HepG2 (cell line): ENCODE results near the gene PRRT1. TPM values are rescaled to one million over a fixed set of nuclear protein-coding genes. Genes with fewer than 3 reads are reported as not detected.

Experiments
- SOX13 ChIP-seq, 3 experiments: fragments of 450-650 bp in 1 of 3; sonication (generic) in 1 of 3; formaldehyde crosslinking in 1 of 3; IDR thresholded peaks in 2 of 3; conservative IDR thresholded peaks in 1 of 3; 2 replicates each; pipeline versions ENCODE4 v1.5.0 to v1.6.1; 2016 to 2020; ENCODE audit warnings: antibody characterized with exemption in 1 of 3, mild to moderate bottlenecking in 1 of 3, missing compliant biosample characterization in 1 of 3, missing genetic modification reagents in 1 of 3, moderate library complexity in 1 of 3
- TBX2 ChIP-seq: sonication (generic); formaldehyde crosslinking; IDR thresholded peaks from 2 replicates; pipeline ENCODE4 v1.5.0; 2020; ENCODE audit warnings: missing genetic modification reagents, mild to moderate bottlenecking, borderline replicate concordance
- ZNF207 ChIP-seq: fragments of 450-650 bp; IDR thresholded peaks from 2 replicates; pipeline ENCODE4 v1.6.1; 2016; ENCODE audit warnings: antibody characterized with exemption, borderline replicate concordance
- polyA plus RNA-seq, 8 experiments: library from polyadenylated mRNA; depleted of rRNA in 3 of 8; stranded (reverse) in 7 of 8; unstranded in 1 of 8; fragments of >200 nt; fragmentation: Illumina TruSeq in 4 of 8; extraction: Trizol in 4 of 8; gene quantifications; 2 replicates each; pipeline versions ENCODE4 v1.2.1 to v1.2.3, GENCODE V29; 2011 to 2016; ENCODE audit warnings: low read depth in 4 of 8, missing spikeins in 1 of 8, mixed read lengths in 1 of 8; ENCODE audit not compliant: insufficient read depth in 1 of 8
- total RNA-seq, 5 experiments: library from RNA; depleted of rRNA; stranded (reverse); fragments of >200 nt; fragmentation: Illumina TruSeq; extraction: Trizol; gene quantifications; 2 replicates each; pipeline ENCODE4 v1.2.3, GENCODE V29; 2016; ENCODE audit warnings: low read depth in 1 of 5
- TF ChIP-seq, protein P1 (sequence below): sonication (generic); formaldehyde crosslinking; IDR thresholded peaks from 2 replicates; pipeline ENCODE4 v1.5.0; 2020; ENCODE audit warnings: mild to moderate bottlenecking, missing genetic modification reagents, borderline replicate concordance

The PRRT1 gene
- total and polyA plus RNA-seq, 2 of the 13 experiments (the other 11 are each of a cell fraction or from before 2014, with no cell fraction given) = 0.64 to 1.4 TPM

DNA sequence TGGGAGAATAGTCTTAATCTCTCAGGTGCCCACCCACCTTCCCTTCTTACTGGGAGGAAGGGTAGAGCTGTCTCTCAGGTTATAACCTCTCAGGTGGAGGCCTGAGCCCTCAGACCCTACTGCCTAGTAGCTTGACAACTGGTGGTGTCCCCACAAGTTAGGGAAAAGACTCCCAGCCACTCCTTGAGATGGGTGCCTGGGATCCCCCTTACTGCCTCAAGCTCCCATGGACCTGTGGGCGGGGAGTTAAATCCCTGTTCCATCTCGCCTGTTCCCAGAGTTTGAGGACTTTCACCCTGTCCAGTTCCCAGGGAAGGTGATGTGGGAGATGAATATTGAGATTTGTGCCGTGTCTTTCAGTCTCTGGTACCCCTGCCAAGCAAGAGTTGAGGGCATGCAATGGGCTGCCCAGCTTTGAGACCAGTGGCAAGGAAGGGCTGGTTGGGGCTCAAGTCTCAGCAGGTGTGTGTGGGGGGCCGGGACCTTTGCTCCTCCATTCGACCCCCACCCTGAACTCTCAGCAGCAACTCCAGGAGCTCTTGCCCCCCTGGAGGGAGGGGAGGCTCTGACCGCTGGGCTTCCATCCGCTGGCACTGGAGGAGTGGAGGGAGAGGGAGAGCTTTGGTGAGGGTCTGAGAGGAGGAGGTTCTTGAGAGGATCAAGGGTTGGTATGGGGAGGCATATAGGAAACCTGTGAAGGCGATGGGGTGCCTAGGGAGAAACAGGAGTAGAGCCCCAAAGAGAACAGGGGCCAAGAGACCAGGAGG, 39.4 kb upstream of the PRRT1 start (continued):
- TF ChIP-seq SOX13 (IDR thresholded peaks at IDR 0.05) = no peak
- TF ChIP-seq SOX13 (CRISPR knock-in tag; conservative IDR thresholded peaks at IDR 0.05 in 1 of 2, IDR thresholded peaks at IDR 0.05 in 1 of 2) = no peak
- TF ChIP-seq ZNF207 = no peak
- TF ChIP-seq, protein P1, sequence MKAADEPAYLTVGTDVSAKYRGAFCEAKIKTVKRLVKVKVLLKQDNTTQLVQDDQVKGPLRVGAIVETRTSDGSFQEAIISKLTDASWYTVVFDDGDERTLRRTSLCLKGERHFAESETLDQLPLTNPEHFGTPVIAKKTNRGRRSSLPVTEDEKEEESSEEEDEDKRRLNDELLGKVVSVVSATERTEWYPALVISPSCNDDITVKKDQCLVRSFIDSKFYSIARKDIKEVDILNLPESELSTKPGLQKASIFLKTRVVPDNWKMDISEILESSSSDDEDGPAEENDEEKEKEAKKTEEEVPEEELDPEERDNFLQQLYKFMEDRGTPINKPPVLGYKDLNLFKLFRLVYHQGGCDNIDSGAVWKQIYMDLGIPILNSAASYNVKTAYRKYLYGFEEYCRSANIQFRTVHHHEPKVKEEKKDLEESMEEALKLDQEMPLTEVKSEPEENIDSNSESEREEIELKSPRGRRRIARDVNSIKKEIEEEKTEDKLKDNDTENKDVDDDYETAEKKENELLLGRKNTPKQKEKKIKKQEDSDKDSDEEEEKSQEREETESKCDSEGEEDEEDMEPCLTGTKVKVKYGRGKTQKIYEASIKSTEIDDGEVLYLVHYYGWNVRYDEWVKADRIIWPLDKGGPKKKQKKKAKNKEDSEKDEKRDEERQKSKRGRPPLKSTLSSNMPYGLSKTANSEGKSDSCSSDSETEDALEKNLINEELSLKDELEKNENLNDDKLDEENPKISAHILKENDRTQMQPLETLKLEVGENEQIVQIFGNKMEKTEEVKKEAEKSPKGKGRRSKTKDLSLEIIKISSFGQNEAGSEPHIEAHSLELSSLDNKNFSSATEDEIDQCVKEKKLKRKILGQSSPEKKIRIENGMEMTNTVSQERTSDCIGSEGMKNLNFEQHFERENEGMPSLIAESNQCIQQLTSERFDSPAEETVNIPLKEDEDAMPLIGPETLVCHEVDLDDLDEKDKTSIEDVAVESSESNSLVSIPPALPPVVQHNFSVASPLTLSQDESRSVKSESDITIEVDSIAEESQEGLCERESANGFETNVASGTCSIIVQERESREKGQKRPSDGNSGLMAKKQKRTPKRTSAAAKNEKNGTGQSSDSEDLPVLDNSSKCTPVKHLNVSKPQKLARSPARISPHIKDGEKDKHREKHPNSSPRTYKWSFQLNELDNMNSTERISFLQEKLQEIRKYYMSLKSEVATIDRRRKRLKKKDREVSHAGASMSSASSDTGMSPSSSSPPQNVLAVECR = no peak
- 0 out of 2 replicates have a peak, but pooled peaks have one; percentile 35 for TF ChIP-seq TBX2 (CRISPR knock-in tag)
